Astrocyte of the spinal cord (primary cell): ENCODE results near the gene MMP8.

Experiments
- DNase-seq: peaks from one replicate; pipeline ENCODE4 v3.0.0; 2011; ENCODE audit warnings: low read depth, low spot score
- H3K4me3 ChIP-seq: 2 replicates; pipeline ENCODE4 v1.5.1; 2011; ENCODE audit warnings: low read depth, mild to moderate bottlenecking, low read length, moderate library complexity
- in situ Hi-C: cut with HindIII; loops from 2 replicates; pipeline ENCODE4 v1.10.0; 2017; ENCODE audit warnings: low sequenced_read_pairs
- TF ChIP-seq, protein P1 (sequence below): IDR thresholded peaks from 2 replicates; pipeline ENCODE4 v1.5.1; 2012; ENCODE audit warnings: low read depth, mild to moderate bottlenecking, low read length, inconsistent platforms

Gene MMP8

DNA sequence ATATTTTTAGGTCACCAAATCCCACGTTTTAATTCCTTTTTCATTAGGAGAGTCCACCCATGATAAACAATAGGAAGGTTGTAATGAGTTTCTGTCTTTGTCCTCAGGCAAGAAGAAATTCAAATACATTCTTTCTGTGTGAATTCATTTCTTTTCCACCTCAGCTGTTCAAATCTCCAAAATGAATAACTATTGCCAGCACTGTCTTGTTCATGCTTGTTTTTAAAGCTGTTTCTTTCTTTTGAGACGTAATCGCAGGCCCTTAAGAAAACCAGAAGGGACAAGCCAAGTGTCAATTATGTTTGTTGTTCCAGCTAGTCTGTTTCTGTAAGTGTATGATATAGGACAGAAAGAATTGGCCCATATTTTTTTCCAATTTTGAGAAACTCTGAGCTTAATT is 39.4 kb downstream of the MMP8 start:
- no peak overlapping the region for H3K4me3 ChIP-seq
- no peak for DNase-seq
- in situ Hi-C loops: no loop called here
- TF ChIP-seq, protein P1, sequence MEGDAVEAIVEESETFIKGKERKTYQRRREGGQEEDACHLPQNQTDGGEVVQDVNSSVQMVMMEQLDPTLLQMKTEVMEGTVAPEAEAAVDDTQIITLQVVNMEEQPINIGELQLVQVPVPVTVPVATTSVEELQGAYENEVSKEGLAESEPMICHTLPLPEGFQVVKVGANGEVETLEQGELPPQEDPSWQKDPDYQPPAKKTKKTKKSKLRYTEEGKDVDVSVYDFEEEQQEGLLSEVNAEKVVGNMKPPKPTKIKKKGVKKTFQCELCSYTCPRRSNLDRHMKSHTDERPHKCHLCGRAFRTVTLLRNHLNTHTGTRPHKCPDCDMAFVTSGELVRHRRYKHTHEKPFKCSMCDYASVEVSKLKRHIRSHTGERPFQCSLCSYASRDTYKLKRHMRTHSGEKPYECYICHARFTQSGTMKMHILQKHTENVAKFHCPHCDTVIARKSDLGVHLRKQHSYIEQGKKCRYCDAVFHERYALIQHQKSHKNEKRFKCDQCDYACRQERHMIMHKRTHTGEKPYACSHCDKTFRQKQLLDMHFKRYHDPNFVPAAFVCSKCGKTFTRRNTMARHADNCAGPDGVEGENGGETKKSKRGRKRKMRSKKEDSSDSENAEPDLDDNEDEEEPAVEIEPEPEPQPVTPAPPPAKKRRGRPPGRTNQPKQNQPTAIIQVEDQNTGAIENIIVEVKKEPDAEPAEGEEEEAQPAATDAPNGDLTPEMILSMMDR: no peak

DNA sequence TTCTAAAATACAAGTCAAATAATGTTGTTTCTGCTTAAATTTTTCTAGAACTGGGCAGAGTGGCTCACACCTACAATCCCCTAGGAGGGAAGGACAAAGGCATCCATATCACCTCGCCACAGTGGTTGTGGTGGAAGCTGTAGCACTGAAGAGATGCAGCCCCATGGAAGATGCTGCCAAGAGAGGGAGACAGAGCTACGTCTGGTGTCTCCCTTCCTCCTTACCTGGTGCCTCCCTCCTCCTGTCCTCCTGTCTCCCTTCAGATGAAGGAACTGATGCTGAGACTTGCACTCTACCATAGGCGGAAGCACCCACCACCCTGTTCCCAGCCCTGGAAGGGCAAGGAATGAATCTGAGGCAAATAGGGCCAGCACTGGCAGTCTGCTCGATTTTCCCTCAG is 41.5 kb downstream of the MMP8 start:
- H3K4me3 ChIP-seq: no peak overlapping the region
- DNase-seq: no peak
- TF ChIP-seq, protein P1: no peak
- in situ Hi-C loops: no loop called here

DNA sequence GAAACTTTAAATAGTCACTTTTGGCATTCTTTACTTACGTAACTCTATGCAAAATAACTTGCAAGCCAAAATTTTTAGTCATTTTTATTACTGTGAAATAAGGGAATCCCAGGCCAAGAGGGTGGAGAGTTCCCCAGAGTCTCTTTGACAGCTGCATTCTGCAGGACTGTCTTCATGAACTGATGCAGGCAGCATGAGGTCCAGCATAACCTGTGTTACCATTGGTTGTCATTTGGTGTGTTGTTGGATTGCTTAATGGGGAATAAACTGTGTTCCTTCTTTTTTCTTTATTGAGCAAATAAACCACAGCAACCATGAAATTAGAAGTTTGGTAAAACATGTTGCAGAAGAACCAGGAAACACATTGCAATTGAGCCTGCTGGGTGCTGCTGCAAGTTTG is 43.8 kb downstream of the MMP8 start:
- TF ChIP-seq, protein P1: no peak
- no peak overlapping the region for H3K4me3 ChIP-seq
- DNase-seq: no peak
- in situ Hi-C loops: no loop called here

DNA sequence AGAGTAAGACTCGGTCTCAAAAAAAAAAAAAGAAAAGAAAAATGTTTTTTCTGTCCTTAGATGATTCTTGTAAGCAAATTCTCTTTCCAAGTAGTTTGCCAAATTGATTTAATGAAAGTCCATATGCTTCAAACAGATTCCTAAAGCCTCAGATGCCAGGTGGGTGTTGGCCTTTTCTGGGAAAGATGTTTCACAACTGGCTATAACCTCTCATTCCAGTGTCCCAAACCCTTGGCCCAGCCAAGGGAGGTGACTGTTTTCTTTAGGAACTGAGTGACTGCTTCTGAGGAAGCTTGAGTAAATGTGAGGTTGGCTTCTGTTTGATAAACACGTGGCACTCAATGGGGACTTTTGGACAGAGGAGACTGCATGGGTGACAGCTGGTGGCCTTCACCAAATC is 46.7 kb downstream of the MMP8 start:
- in situ Hi-C loops: no loop called here
- TF ChIP-seq, protein P1: no peak
- no peak for DNase-seq
- no peak overlapping the region for H3K4me3 ChIP-seq

DNA sequence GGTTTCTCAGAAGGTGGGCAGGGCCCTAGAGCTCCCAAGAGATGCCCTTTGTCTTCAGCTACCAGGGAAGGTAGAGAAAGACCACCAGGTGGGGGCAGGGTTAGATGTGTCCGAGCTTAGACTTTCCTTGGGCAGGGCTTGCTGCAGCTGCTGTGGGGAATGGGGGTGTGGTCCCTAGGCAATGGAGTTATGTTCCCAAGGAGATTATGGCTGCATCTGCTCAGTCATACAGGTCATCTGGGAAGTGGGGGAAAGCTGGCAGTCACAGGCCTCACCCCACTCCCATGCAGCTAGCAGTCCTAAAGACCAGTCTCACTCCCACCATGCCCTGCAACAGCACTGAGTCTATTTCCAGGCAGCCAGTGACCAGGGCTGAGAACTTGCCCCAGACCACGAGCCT is 48.7 kb downstream of the MMP8 start:
- in situ Hi-C loops: no loop called here
- DNase-seq: no peak
- TF ChIP-seq, protein P1: no peak
- no peak overlapping the region for H3K4me3 ChIP-seq

DNA sequence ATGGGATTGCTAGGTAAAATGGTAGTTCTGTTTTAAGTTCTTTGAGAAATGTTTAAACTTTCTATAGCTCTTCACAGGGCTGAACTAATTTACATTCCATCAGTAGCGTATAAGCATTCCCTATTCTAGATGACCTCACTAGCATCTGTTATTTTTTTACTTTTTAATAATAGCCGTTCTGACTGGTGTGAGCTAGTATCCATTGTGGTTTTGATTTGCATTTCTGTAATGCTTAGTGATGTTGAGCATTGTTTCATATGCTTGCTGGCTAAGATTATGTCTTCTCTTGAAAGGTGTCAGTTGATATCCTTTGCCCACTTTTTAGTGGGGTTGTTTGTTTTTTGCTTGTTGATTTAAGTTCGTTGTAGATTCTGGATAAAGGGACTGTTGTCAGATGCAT is 55.1 kb downstream of the MMP8 start:
- no peak overlapping the region for H3K4me3 ChIP-seq
- in situ Hi-C loops: no loop called here
- TF ChIP-seq, protein P1: no peak
- no peak for DNase-seq
